HG02798 (cell line): ENCODE data around the gene BNIP3.
"Not testable (repeated sequence)": the region's sequence is repeated elsewhere in the genome, so short reads cannot be mapped to it uniquely, and the experiment has no call there.

ENCODE experiments used
- ATAC-seq: cut with Tn5 transposase; IDR thresholded peaks from one replicate; pipeline ENCODE4 v1.9.1; 2021; ENCODE audit warnings: mild to moderate bottlenecking; ENCODE audit not compliant: unreplicated experiment, poor library complexity

BNIP3 gene

DNA sequence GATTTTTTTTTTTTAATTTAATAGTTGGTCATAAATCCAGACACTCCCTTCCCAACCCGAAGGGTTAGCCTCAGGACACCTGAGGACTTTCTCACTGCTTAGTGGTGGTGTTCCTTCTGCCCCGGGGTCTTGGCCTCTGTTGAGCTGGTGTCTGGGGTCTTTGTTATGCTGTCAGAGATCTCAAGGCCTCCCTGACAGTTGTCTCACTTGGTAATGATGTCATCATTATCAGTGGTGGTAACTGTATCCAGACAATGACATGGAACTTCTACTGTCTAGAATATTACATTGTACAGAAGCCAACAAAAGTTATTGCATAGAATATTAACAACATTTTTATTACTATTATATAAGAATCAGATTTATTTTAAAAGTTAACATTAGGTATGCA, 48.0 kb downstream of the BNIP3 start:
- ATAC-seq = no peak

DNA sequence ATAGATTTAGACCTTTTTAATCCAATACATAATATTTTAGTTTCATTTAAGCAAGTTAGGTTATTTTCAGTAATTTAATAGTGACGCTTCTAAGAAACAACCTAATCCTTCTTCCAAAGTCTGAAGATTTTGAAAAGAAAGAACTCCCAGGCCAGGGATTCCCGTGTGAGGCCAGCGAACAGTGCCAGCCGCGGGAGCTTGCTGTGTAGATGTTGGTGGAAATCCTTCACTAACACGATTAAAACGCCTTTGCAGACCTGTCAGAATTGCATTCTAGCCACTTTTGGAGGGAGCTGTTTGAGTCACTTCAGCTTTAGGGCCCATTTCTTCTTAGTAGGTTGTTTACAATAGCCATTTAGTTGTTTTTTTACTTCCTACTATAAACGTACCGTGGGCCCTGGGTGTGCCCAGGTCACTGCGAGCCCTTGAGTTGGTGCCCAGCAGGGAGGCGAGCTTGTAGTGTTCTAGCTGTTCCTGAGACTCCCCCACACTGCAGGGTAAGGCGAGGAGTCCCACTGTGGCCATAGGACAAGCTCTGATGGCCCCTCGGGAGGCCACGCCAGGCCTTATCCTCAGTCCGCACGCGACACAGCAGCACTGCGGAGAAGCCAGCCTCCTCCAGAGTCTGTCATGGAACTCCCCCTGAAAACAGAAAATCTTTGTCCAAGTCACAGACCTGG, 48.6 kb downstream of the BNIP3 start:
- ATAC-seq = no peak

DNA sequence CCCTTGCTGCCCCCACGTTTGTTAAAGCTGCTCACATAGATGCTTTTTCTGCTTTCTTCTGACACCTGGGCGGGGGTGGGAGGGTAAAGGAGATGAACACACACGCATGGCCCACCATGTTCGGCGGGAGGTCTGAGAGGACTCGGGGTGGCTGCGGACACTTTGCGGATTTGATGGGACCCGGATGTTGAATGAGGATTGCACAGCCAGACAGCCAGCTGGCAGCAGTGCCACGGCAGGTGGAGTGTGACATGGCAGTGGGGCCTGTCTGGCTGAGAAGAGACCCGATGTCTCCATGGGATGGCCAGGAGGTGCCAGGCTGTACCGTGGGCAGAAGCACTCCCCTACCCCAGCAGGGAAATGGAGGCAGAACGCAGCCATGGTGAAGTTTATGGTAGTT, 49.7 kb downstream of the BNIP3 start:
- ATAC-seq = no peak

DNA sequence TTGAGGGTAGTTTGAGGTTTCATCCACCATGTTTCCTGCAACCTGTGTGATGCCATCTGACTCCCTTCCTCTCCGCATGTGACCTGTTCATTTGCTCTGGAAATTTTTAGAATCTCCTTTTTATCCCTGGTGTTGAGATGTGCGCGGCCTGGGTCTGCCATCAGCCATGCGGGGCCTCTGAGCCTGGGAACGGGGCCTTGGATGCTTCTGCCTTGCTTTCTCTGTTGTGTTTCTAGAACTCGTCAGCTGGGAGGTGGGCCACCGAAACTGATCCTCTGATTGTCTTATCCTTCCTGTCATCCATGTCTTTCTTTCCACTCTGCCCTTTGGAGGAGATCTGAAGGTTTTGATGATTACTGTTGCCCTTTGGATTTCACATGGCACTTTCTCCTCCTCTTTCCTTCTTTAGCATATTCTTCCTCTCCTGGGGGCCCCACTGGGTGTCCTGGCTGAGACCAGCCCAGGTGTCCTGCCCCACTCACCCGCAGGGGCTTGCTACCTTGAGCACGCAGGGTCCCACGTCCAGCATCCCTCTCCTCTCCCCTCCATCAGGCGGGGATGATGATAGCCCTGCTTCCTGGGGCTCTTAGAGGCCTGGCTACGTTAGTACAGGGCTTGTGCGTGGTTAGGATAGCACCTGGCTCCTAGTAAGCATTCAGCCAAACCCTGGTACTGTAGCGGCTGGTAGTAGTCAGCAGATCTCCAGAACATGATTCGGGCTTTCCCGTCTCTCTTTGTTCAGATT, 51.0 kb downstream of the BNIP3 start:
- ATAC-seq = no peak

DNA sequence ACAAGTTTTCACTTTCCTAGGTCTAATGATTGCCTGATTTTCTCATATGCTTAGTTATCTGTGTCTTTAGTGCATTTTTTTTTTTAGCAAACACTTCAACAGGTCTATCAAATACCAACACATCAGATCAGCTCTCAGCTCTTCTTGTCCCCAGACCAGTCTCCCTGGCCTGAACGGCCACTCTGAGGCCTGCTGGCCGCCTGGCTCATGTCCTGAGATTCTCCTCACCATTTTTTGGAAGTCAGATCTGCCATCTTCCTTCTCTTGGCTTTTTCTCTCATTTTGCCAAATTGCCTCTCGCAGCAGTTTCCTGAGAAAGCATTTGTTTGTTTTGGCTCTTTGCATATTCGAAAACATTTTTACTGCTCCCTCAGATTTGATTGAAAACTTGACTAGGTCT, 51.6 kb downstream of the BNIP3 start:
- ATAC-seq = no peak

DNA sequence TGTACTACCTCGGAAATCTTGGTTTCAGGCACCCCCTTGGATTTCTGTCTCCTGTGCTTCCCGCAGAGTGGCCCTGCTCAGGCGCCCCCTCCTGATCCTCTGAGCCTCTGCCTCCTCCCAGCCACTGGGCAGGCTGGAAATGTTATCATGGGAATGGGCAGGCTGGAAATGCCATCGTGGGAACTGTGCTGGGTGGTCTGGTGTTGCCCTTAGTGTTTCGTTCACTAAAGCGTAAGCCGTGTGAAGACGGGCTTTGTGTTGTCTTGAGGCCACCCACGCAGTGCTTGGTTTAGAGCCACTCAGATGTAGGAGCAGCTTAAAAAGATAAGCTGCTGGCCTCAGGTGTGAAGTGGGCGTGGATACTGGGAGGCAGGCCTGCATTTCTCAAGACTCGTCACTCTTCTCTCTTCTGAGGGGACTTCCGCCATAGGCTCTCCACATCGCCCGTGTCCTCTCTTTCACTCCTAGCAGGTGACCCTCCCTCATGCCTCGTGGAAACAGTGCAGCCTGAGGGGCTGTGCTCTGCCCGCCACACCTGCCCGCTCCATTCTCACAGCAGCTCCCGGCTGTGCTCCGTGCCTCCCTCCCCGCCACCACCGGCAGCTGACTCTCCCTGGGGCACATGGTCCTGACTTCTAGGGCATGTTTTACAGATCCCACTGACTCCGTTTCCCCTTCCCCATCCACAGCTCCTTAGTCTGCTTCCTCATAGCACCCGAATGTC, 52.4 kb downstream of the BNIP3 start:
- ATAC-seq = no peak

DNA sequence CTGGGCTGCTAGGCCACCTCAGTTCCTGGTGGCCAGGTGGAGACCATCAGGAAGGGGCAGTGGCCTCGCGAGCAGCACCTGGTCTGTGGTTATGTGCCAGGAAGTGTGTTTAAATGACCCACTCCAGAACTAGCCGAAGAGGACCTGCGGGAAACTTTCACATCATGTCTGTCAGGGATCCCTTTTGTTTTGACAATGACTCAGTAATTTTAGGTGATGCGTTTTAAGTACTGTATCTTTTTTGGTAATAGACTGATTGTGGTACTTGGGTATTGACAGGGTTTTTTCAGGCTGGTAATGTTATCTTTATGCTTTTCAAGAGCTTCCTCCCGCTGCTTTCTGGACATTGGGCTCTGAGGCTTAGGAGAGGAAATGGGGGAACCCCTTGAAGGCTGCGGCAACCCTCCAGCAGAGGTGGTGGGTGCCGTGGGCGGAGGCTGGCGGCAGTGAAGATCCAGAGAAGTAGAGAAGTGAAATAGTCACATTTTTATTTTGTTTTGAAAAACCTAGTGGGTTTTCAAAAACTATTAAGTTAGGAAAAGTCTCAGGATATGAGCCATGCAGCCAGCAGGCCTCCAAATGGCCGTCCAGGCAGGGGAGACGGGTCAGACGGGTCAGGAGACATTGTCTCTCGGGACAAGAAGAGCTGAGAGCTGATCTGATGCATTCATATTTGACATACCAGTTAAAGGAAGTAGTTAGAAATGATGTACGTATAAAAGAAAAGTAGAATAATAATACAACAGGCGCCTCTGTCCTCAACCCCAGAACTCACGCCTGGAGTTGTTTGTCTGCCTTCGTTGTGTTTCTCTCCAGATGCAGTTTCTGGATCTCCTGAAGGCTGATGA, 53.3 kb downstream of the BNIP3 start:
- peak; percentile 93 for ATAC-seq

DNA sequence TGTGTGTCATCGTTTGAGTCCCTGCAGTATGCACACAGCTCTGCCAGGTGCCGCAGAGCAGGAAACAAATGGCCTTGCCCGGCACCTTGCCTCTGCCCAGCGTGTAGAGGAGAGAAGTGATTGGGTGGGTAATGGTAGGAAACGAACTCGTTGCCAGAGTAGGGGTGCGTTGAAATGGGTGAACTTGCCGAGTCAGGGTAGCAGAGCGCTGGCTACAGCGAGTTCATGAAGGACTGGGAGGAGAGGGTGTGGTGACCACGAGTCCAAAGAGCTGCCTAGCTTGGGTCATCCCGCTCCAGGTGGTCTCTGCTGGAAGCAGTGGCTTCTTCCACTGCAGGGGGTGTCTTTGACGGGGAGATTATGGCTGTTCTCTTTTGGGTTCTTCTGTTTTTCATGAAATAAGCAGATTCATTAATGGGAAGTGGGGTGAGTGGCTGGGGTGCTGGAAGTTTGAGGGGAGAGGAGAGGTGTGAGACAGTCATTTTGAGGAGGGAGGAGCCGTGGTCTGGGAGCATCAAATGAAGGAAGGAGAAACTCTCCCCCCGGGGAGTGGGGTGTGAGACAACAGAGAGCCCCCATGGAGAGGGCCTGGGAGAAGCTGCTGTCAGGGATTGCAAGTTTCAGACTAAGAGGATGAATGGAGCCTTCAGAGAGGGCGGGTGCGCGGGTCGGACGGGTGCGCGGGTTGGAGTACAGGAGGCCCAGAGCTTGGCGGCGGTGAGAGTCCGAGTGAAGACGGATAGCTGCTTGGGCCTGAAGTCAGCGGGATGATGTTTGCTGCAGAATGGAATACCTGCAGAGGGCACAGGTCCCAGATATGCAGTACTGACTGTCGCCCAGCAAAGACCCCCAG, 54.8 kb downstream of the BNIP3 start:
- no peak for ATAC-seq

DNA sequence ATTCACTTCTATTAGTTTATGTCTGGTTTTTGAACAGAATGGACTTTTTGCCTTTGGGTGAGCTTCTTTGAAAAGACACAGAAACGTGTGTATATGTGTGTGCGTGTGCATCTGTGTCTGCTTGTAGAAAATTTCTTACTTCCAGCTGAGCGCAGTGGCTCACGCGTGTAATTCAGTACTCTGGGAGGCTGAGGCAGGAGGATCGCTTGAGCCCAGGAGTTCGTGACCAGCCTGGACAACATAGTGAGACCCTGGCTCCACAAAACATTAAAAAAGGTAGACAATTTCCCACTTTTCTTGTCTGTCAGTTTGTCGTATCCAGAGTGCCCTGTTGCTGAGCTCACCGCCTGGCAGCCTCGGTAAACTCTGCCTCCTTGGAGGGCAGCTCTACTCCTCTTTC, 55.5 kb downstream of the BNIP3 start:
- ATAC-seq = no peak

DNA sequence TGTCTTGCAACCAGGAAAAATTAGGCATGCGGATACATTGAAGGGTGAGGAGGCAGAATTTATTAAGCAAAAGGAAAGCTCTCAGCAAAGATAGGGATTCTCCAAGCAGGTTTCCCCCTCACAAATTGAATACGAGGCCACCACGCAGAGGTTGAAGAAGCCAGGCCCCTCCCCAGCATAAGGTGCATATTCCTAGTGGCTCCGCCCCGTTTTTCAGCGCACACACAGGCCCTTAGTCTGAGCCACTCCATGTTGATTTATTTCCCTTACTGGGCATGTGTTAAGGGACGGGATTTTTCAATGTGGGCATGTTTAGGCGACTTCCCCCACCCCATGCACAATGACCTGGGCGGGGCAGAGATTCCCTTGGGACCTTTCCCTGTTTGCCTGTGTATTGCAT, 56.0 kb downstream of the BNIP3 start:
- ATAC-seq = no peak

DNA sequence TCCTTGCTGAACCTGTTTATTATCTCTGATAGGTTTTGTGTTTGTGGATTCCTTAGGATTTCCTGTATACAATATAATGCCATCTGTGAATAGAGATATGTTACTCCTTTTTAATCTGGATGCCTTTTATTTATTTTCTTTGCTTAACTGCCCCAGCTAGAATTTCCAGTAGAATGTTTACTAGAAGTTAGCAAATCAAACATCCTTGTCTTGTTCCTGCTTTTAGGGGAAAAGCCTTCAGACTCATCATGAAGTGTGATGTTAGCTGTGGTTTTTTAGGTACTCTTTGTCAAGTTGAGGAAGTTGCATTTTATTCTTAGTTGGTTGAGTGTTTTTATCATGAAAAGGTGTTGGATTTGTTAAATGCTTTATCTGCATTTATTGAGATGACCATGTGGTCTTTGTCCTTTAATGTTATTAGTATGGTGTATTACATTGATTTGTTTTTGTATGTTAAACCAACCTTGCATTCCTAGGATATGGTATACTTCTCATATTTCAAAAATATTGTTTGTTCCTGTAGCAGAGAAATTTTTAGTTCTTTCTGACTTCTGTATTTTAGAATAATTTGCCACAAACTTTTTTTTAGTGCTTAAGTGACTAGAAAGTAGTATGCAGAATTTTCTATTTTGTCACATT, 56.6 kb downstream of the BNIP3 start:
- ATAC-seq = no peak

DNA sequence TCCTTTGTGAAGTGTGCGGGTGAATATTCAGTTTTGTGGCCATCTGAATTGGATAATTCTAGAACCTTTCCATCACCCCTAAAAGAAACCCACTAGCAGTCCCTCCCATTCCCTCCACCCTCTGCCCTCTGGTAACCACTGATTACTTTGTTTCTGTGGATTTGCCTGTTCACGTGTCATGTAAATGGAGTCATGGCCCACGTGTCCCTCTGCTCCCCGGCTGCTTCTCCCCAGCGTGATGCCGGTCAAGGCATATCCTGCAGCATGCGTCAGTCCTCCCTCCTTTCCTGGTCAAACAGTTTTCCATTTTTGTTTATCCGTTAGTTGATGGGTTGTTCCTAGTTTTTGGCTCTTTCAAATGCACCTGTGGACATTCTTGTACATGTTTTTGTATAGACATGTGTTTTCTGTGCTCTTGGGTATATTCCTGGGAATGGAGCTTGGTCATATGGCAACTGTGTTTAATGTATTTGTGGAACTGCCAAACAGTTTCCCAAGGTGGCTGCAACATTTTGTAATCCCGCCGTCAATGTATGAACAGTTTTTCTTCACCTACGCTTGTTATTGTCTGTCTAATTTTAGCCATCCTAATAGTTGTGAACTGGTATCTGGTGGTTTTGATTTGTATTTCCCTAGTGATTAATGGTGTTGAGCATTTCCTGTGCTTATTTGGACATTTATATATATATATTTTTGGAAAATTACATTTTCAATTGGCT, 58.5 kb downstream of the BNIP3 start:
- ATAC-seq = no peak

DNA sequence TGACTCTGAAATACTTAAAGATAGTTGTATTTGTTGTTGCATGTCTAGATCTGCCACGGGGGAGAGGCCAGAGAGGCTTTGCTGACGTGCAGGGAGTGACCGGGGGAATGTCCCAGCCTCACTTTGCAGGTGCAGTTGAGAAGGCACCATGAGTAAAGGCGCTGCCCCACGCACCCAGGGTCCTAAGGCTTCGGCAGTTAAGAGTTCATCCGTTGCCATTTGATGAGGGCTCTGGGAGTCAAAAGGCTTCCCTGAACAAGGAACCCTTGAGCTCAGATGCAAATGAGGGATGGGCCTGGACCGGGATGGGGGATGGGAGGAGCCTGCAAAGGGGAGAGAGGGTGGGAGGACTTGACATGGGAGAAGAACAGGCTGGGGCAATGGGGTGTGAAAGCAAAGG, 60.5 kb downstream of the BNIP3 start:
- peak; percentile 66 for ATAC-seq

DNA sequence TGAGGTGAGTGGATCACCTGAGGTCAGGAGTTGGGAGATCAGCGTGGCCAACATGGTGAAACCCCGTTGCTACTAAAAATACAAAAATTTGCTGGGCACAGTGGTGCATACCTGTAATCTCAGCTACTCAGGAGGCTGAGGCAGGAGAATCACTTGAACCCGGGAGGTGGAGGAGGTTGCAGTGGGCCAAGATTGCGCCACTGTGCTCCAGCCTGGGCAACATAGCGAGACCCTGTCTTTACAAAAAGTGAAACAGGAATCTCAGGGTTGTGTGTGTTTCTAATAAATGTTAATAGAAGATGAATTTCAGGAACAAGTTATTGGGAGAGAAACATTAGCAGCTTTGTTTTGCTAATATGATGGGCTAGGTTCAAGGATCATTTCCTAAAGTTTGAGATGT, 61.0 kb downstream of the BNIP3 start:
- no peak for ATAC-seq

DNA sequence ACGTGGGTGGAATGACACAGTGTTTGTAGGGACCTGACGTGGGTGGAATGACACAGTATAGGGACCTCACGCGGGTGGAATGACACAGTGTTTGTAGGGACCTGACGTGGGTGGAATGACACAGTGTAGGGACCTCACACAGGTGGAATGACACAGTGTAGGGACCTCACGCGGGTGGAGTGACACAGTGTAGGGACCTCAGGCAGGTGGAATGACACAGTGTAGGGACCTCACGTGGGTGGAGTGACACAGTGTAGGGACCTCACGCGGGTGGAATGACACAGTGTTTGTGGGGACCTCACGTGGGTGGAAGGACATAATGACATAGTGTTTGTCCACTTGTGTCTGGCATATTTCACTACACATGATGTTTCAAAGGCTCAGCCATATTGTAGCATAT, 61.6 kb downstream of the BNIP3 start:
- no peak for ATAC-seq

DNA sequence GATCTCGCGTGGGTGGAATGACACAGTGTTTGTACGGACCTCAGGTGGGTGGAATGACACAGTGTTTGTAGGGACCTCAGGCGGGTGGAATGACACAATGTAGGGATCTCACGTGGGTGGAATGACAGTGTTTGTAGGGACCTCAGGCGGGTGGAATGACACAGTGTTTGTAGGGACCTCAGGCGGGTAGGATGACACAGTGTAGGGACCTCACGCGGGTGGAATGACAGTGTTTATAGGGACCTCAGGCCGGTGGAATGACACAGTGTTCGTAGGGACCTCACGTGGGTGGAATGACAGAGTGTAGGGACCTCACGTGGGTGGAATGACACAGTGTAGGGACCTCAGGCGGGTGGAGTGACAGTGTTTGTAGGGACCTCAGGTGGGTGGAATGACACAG, 62.3 kb downstream of the BNIP3 start:
- ATAC-seq = not testable (repeated sequence)
